Liver (tissue), 9 donors: ENCODE measurements around the gene BAG5. TPM values are rescaled to one million over a fixed set of nuclear protein-coding genes. Genes with fewer than 3 reads are reported as not detected.

Experiments
- DNase-seq: peaks from one replicate; pipeline ENCODE4 v3.0.0-alpha.2; 2017; ENCODE audit warnings: low spot score
- H3K27ac ChIP-seq, 2 donors: one replicate each; pipeline ENCODE4 v1.7.0; 2013; ENCODE audit warnings: inconsistent platforms in 2 of 2, low read length in 2 of 2, control low read depth in 1 of 2, low read depth in 1 of 2, mild to moderate bottlenecking in 1 of 2
- H3K27me3 ChIP-seq, 4 donors: one replicate each; pipeline versions ENCODE4 v1.6.1 to v1.7.0; 2013; ENCODE audit warnings: low read length in 3 of 4, inconsistent platforms in 1 of 4, mild to moderate bottlenecking in 1 of 4, moderate library complexity in 1 of 4; ENCODE audit not compliant: control insufficient read depth in 4 of 4, insufficient read depth in 4 of 4
- H3K36me3 ChIP-seq, 4 donors: one replicate each; pipeline versions ENCODE4 v1.6.1 to v1.7.0; 2013; ENCODE audit warnings: low read length in 3 of 4, mild to moderate bottlenecking in 3 of 4, low read depth in 1 of 4, moderate library complexity in 1 of 4; ENCODE audit not compliant: control insufficient read depth in 4 of 4, insufficient read depth in 3 of 4
- H3K4me1 ChIP-seq, 4 donors: one replicate each; pipeline versions ENCODE4 v1.6.1 to v1.7.0; 2013; ENCODE audit warnings: low read length in 3 of 4, mild to moderate bottlenecking in 3 of 4, moderate library complexity in 1 of 4; ENCODE audit not compliant: control insufficient read depth in 4 of 4, insufficient read depth in 4 of 4
- H3K4me3 ChIP-seq, 3 donors: one replicate each; pipeline versions ENCODE4 v1.6.1 to v1.7.0; 2013; ENCODE audit warnings: low read length in 3 of 3, control low read depth in 1 of 3, low read depth in 1 of 3, mild to moderate bottlenecking in 1 of 3
- H3K9ac ChIP-seq, 2 donors: one replicate each; pipeline ENCODE4 v1.7.0; 2013; ENCODE audit warnings: low read length in 2 of 2, mild to moderate bottlenecking in 2 of 2, moderate library complexity in 2 of 2, control low read depth in 1 of 2, low read depth in 1 of 2
- H3K9me3 ChIP-seq, 4 donors: one replicate each; pipeline versions ENCODE4 v1.6.1 to v1.7.0; 2013; ENCODE audit warnings: low read length in 3 of 4; ENCODE audit not compliant: control insufficient read depth in 4 of 4
- ATF3 ChIP-seq: IDR thresholded peaks from 2 replicates; pipeline ENCODE4 v1.6.1; 2016; ENCODE audit warnings: antibody characterized with exemption
- EGR1 ChIP-seq, 2 donors: IDR thresholded peaks; 2 replicates each; pipeline ENCODE4 v1.6.1; 2016 to 2018; ENCODE audit warnings: antibody characterized with exemption in 2 of 2, low read depth in 2 of 2
- FOXA1 ChIP-seq: IDR thresholded peaks from 2 replicates; pipeline ENCODE4 v1.6.1; 2016; ENCODE audit warnings: antibody characterized with exemption
- FOXA2 ChIP-seq: IDR thresholded peaks from 2 replicates; pipeline ENCODE4 v1.6.1; 2016; ENCODE audit warnings: antibody characterized with exemption
- GABPA ChIP-seq, 2 donors: IDR thresholded peaks in 1 of 2; conservative IDR thresholded peaks in 1 of 2; 2 replicates each; pipeline ENCODE4 v1.6.1; 2016; ENCODE audit warnings: antibody characterized with exemption in 2 of 2, mild to moderate bottlenecking in 1 of 2, moderate library complexity in 1 of 2
- HNF4A ChIP-seq, 2 donors: conservative IDR thresholded peaks; 2 replicates each; pipeline ENCODE4 v1.6.1; 2016; ENCODE audit warnings: antibody characterized with exemption in 2 of 2, mild to moderate bottlenecking in 2 of 2
- HNF4G ChIP-seq: IDR thresholded peaks from 2 replicates; pipeline ENCODE4 v1.6.1; 2016; ENCODE audit warnings: antibody characterized with exemption
- JUND ChIP-seq, 2 donors: IDR thresholded peaks; 2 replicates each; pipeline ENCODE4 v1.6.1; 2016; ENCODE audit warnings: antibody characterized with exemption in 2 of 2
- NR2F2 ChIP-seq: IDR thresholded peaks from 2 replicates; pipeline ENCODE4 v1.6.1; 2016; ENCODE audit warnings: antibody characterized with exemption
- RAD21 ChIP-seq, 2 donors: IDR thresholded peaks; 2 replicates each; pipeline ENCODE4 v1.6.1; 2016; ENCODE audit warnings: antibody characterized with exemption in 2 of 2, mild to moderate bottlenecking in 2 of 2
- RXRA ChIP-seq, 2 donors: IDR thresholded peaks; 2 replicates each; pipeline ENCODE4 v1.6.1; 2017 to 2018; ENCODE audit warnings: antibody characterized with exemption in 2 of 2, mild to moderate bottlenecking in 1 of 2
- SP1 ChIP-seq: IDR thresholded peaks from 2 replicates; pipeline ENCODE4 v1.6.1; 2018; ENCODE audit warnings: antibody characterized with exemption, mild to moderate bottlenecking
- TAF1 ChIP-seq: conservative IDR thresholded peaks from 2 replicates; pipeline ENCODE4 v1.6.1; 2016; ENCODE audit warnings: antibody characterized with exemption, mild to moderate bottlenecking
- YY1 ChIP-seq: IDR thresholded peaks from 2 replicates; pipeline ENCODE4 v1.6.1; 2016; ENCODE audit warnings: antibody characterized with exemption, mild to moderate bottlenecking
- WGBS: extraction: QIAGEN DNeasy Blood & Tissue Kit; methylation state at CpG from one replicate; pipeline ENCODE4 v1.1.7; 2013; 5-methylcytosine and 5-hydroxymethylcytosine counted together
- polyA plus RNA-seq, 2 donors: library from polyadenylated mRNA; stranded (reverse) in 1 of 2; unstranded in 1 of 2; fragments of 200-250 nt in 1 of 2; fragments of >200 nt in 1 of 2; fragmentation: Nextera tagmentation in 1 of 2; extraction: Ambion mirVana in 1 of 2; gene quantifications; one replicate each; pipeline versions ENCODE4 v1.2.1 to v1.2.3, GENCODE V29; 2013 to 2015
- total RNA-seq, 2 donors: library from RNA; depleted of rRNA; stranded (reverse); fragments of >200 nt; gene quantifications; one replicate each; pipeline ENCODE4 v1.2.3, GENCODE V29; 2014
- TF ChIP-seq, protein P1 (sequence below): IDR thresholded peaks from 2 replicates; pipeline ENCODE4 v1.6.1; 2016; ENCODE audit warnings: antibody characterized with exemption, mild to moderate bottlenecking
- TF ChIP-seq, protein P2 (sequence below): IDR thresholded peaks from 2 replicates; pipeline ENCODE4 v1.6.1; 2016; ENCODE audit warnings: antibody characterized with exemption
- TF ChIP-seq, protein P3 (sequence below): IDR thresholded peaks from 2 replicates; pipeline ENCODE4 v1.6.1; 2016; ENCODE audit warnings: antibody characterized with exemption
- donor health status: healthy.
- donor health status: healthy.
- donor health status: healthy.
- donor health status: healthy.
- donor health status: healthy.

The BAG5 gene
- total and polyA plus RNA-seq, 4 donors = 5.4 to 12.5 (median 8.8) TPM

GRCh38 chr14:103543721-103544387 lies 18.6 kb downstream of the BAG5 start:
- no peak for DNase-seq
- H3K27ac ChIP-seq = no peak overlapping the region
- no peaks in the 10 kb centered on the region for H3K9me3 ChIP-seq
- no peak overlapping the region for H3K4me3 ChIP-seq
- no peaks in the 10 kb centered on the region for H3K36me3 ChIP-seq
- TF ChIP-seq YY1 = no peak
- TF ChIP-seq GABPA (IDR thresholded peaks at IDR 0.05 in 1 of 2, conservative IDR thresholded peaks at IDR 0.05 in 1 of 2) = no peak
- TF ChIP-seq SP1 = no peak
- TF ChIP-seq NR2F2 = no peak
- no peak for TF ChIP-seq HNF4A (conservative IDR thresholded peaks at IDR 0.05)
- TF ChIP-seq, protein P1, sequence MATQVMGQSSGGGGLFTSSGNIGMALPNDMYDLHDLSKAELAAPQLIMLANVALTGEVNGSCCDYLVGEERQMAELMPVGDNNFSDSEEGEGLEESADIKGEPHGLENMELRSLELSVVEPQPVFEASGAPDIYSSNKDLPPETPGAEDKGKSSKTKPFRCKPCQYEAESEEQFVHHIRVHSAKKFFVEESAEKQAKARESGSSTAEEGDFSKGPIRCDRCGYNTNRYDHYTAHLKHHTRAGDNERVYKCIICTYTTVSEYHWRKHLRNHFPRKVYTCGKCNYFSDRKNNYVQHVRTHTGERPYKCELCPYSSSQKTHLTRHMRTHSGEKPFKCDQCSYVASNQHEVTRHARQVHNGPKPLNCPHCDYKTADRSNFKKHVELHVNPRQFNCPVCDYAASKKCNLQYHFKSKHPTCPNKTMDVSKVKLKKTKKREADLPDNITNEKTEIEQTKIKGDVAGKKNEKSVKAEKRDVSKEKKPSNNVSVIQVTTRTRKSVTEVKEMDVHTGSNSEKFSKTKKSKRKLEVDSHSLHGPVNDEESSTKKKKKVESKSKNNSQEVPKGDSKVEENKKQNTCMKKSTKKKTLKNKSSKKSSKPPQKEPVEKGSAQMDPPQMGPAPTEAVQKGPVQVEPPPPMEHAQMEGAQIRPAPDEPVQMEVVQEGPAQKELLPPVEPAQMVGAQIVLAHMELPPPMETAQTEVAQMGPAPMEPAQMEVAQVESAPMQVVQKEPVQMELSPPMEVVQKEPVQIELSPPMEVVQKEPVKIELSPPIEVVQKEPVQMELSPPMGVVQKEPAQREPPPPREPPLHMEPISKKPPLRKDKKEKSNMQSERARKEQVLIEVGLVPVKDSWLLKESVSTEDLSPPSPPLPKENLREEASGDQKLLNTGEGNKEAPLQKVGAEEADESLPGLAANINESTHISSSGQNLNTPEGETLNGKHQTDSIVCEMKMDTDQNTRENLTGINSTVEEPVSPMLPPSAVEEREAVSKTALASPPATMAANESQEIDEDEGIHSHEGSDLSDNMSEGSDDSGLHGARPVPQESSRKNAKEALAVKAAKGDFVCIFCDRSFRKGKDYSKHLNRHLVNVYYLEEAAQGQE = no peak
- no peak for TF ChIP-seq EGR1 (IDR thresholded peaks at IDR 0.05; ENCODE audit: low read depth in 2 of 2)
- TF ChIP-seq, protein P2, sequence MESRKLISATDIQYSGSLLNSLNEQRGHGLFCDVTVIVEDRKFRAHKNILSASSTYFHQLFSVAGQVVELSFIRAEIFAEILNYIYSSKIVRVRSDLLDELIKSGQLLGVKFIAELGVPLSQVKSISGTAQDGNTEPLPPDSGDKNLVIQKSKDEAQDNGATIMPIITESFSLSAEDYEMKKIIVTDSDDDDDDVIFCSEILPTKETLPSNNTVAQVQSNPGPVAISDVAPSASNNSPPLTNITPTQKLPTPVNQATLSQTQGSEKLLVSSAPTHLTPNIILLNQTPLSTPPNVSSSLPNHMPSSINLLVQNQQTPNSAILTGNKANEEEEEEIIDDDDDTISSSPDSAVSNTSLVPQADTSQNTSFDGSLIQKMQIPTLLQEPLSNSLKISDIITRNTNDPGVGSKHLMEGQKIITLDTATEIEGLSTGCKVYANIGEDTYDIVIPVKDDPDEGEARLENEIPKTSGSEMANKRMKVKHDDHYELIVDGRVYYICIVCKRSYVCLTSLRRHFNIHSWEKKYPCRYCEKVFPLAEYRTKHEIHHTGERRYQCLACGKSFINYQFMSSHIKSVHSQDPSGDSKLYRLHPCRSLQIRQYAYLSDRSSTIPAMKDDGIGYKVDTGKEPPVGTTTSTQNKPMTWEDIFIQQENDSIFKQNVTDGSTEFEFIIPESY = no peak
- TF ChIP-seq HNF4G = no peak
- no peak for TF ChIP-seq RAD21 (IDR thresholded peaks at IDR 0.05)
- TF ChIP-seq TAF1 = no peak
- no peak for TF ChIP-seq RXRA (IDR thresholded peaks at IDR 0.05)
- TF ChIP-seq FOXA1 = no peak
- TF ChIP-seq JUND (IDR thresholded peaks at IDR 0.05) = no peak
- TF ChIP-seq ATF3 = no peak
- TF ChIP-seq, protein P3, sequence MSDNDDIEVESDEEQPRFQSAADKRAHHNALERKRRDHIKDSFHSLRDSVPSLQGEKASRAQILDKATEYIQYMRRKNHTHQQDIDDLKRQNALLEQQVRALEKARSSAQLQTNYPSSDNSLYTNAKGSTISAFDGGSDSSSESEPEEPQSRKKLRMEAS = no peak
- peaks cover 0 to 6% (median 0%) of the 10 kb centered on the region in 4 donors for H3K4me1 ChIP-seq
- no peaks in the 10 kb centered on the region for H3K27me3 ChIP-seq
- H3K9ac ChIP-seq = no peak overlapping the region
- WGBS = 77% methylated on average over 19 of the region's 19 CpGs

DNA sequence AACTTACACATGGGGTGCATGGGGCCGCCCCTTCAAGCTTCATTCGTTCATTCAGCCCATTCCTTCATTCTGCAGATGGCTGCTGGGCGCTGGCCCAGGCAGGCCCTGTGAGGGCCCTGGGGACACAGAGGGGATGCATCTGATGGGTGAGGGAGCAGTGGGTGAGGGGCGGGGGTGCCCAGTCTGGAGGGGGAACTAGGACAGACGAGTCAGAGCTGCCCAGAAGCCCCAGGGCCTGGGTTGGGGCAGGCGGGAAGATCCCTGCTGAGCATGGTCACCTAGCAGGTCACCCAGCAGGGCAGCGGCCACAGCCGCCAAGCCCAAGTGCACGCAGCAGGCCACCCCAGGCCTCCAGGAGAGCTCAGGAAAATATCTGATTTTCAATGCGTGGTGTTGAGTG lies 19.3 kb downstream of the BAG5 start:
- TF ChIP-seq, protein P3 = no peak
- TF ChIP-seq TAF1 = no peak
- TF ChIP-seq HNF4G = no peak
- TF ChIP-seq HNF4A (conservative IDR thresholded peaks at IDR 0.05) = no peak
- TF ChIP-seq SP1 = no peak
- TF ChIP-seq, protein P2 = no peak
- no peak for TF ChIP-seq FOXA1
- TF ChIP-seq, protein P1 = no peak
- no peak for TF ChIP-seq EGR1 (IDR thresholded peaks at IDR 0.05; ENCODE audit: low read depth in 2 of 2)
- no peak for TF ChIP-seq ATF3
- no peak for TF ChIP-seq RXRA (IDR thresholded peaks at IDR 0.05)
- no peak for TF ChIP-seq FOXA2
- no peak for TF ChIP-seq RAD21 (IDR thresholded peaks at IDR 0.05)
- H3K4me3 ChIP-seq = no peak overlapping the region
- no peaks in the 10 kb centered on the region for H3K36me3 ChIP-seq
- no peaks in the 10 kb centered on the region for H3K9me3 ChIP-seq
- no peak for DNase-seq
- WGBS = 86% methylated on average over 10 of the region's 10 CpGs
- no peaks in the 10 kb centered on the region for H3K27me3 ChIP-seq
- peaks cover 0 to 6% (median 0%) of the 10 kb centered on the region in 4 donors for H3K4me1 ChIP-seq
- H3K27ac ChIP-seq = no peak overlapping the region
- no peak overlapping the region for H3K9ac ChIP-seq
